Measurements from ENCODE around the gene SLC12A7.
A peak's percentile ranks its signal among the peaks of the same experiment; 100 is the strongest.

DNA sequence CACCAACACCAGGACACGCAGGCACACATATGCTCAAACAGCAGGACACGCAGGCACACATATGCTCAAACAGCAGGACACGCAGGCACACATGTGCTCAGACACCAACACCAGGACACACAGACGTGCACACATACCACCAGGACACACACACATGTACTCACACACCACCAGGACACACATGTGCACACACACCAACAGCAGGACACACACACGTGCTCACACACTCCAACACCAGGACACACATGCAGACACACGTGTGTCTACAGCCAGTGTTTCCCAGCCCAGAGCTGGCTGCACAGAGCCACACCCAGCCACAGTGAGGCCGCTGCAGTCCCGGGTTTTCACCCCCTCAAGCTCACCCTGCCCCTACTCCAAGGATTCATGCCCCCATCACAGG, 25.0 kb upstream of the SLC12A7 start:
- TF ChIP-seq IKZF4 (CRISPR knock-in tag; IDR thresholded peaks at IDR 0.05; ENCODE audit: borderline replicate concordance, low read depth, not compliant biosample characterization) = no peak
- 0 out of 2 replicates have a peak, but pooled peaks have one; percentile 6 for TF ChIP-seq DNMT1 (CRISPR knock-in tag; IDR thresholded peaks at IDR 0.05)
